ENCODE results near the gene ADAMTSL1.

- no peak for TF ChIP-seq POLR2AphosphoS5 (IDR thresholded peaks at IDR 0.05)
- TF ChIP-seq CTCF (IDR thresholded peaks at IDR 0.05), result no peak
- no peak for TF ChIP-seq EP300 (IDR thresholded peaks at IDR 0.05)
Measured at GRCh38 chr9:18595597-18595996, 121.6 kb downstream of the ADAMTSL1 start.
